ENCODE measurements around the gene CRYGS. TPM values are rescaled to one million over a fixed set of nuclear protein-coding genes. Genes with fewer than 3 reads are reported as not detected.

The CRYGS gene
- total and polyA plus RNA-seq, 2 experiments from 2014 or later = 2.0 to 2.9 TPM

DNA sequence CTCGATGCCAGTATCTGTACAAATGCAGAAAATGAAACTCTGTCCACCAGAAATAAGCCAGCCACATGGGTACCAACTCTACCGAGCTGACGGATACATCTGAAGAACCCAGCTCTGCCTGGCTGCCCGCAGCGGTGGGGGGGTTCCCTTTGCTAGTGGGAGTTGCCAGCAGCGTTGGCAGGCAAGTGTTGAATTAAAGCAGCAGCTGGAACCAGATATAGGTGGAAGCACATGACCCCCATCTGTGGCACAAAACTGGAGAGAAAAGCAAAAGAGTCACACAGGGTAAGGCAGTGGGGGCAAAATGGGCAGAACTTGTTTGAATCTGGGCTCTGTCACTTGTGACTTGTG, 17.9 kb downstream of the CRYGS start:
- Histone ChIP-seq H3K79me2 (replicated peaks; ENCODE audit: insufficient read depth) (no peaks in the 10 kb centered on the region), H3K27ac (ENCODE audit: low read depth) (no peak overlapping the region), H3K4me3 (no peak overlapping the region), H3K27me3 (ENCODE audit: insufficient read depth) (no peaks in the 10 kb centered on the region), H3K4me2 (no peak overlapping the region), H3F3A (replicated peaks; ENCODE audit: low read depth) (no peaks in the 10 kb centered on the region), H3K36me3 (ENCODE audit: insufficient read depth) (no peaks in the 10 kb centered on the region), H4K20me1 (replicated peaks; ENCODE audit: insufficient read depth) (no peaks in the 10 kb centered on the region), H3K9me2 (ENCODE audit: insufficient read depth) (peaks cover 5% of the 10 kb centered on the region; the same call in 1 of the 2 replicates), H2AFZ (no peak overlapping the region), H3K4me1 (ENCODE audit: insufficient read depth) (peaks cover 24% of the 10 kb centered on the region; the same call in 1 of the 2 replicates)
- ATAC-seq (no peak), DNase-seq (ENCODE audit: low spot score) (no peak)
- H3K9me3 Mint-ChIP-seq = no peaks in the 10 kb centered on the region
- H3K36me3 Mint-ChIP-seq (ENCODE audit: low read depth) = no peaks in the 10 kb centered on the region
- peaks cover 14% of the 10 kb centered on the region for H3K4me1 Mint-ChIP-seq
- peaks cover 5% of the 10 kb centered on the region for H3K27me3 Mint-ChIP-seq (ENCODE audit: insufficient read depth, low read depth, poor library complexity)
- no peak overlapping the region for H3K4me3 Mint-ChIP-seq
- no peak overlapping the region for H3K27ac Mint-ChIP-seq
- TF ChIP-seq ETS1 (IDR thresholded peaks at IDR 0.05) (no peak), JUNB (IDR thresholded peaks at IDR 0.05; ENCODE audit: unreplicated experiment) (no peak), ZNF462 (CRISPR knock-in tag; IDR thresholded peaks at IDR 0.05) (no peak), POLR2AphosphoS5 (IDR thresholded peaks at IDR 0.05; ENCODE audit: low read depth) (no peak), CTCF (conservative IDR thresholded peaks at IDR 0.05; ENCODE audit: low read depth in 2 of 2) (no peak), NANOG (IDR thresholded peaks at IDR 0.05; ENCODE audit: borderline replicate concordance) (no peak)

All from GM23338 (cell line).